Measurements from ENCODE around the gene RGS6.

The RGS6 gene

DNA sequence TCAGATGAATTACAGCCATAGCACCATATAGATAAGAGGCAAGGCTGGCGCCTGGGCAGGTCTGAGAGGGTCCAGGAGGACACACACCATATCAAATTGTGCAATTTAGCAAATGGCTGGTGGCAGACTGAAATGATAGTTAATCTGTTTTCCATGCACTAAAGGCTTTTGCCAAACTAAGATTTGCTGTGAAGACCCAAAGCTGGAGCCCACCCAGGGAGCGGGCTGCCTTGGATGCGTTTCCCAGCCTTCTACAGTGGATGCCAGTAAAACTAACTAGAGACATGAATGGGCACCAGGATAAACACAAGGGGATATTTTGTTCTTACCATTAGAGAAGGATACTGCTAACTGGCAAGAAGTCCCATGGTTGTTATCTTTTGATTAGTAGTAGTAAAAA is 486.6 kb downstream of the RGS6 start:
- no peak for DNase-seq

DNA sequence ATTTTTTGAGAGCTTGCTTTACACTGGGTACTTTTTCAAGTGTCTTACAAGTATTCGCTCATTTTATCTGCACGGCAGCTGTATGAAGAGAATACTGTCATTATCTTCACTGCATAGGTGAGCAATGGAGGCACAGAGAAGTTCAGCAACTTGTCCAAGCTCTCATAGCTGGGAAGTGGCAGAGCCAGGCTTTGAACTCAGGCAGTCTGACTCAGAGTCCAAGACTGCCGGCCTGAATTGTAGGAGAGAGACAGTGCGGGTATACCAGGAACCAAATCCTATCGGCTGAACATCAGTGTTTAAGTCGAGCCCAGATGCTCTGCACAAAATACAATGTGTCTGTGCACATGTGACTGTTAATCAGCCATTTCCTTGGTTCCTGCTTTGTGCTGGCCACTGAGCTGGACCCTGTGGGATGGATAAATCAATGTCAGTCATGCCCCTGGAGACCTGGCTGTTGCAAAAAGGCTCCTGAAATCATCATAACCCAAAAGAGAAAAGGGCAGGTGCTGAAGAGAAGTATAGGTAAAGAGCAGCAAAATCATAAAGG is 487.1 kb downstream of the RGS6 start:
- DNase-seq = no peak

DNA sequence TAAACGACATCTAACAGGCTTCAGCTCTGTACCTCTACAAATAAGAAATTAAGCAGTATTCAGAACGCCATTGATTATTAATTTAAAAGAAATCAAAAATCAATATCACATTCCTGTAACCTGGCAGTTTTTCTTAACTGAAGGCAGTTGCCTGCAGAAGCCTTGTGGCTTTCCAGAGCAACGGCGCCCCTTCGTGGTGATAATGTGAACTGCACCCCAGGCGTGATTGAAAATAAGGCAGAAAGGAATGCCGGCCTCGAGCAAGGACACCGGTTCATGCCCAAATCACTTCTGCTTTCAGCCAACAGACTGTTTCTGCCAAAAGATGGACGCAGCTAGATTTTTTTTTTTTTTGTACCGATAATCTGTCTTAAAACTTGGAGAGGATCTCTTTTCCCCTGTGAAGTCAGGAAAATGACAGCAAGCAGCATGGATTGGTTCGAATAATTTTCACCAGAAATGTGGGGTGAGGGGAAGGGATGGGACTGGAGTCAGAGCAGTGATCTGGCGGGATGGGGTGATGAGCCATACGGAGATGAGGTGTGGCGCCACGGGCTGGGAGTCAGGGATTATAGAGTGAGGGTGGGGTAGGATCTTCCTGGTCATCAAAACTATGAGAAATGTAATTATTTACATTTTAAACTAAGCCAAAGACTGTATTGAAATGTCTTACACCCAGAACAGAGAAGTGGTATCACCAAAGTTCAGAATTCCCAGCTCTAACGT is 488.7 kb downstream of the RGS6 start:
- peak; percentile 37 to 61 for DNase-seq

DNA sequence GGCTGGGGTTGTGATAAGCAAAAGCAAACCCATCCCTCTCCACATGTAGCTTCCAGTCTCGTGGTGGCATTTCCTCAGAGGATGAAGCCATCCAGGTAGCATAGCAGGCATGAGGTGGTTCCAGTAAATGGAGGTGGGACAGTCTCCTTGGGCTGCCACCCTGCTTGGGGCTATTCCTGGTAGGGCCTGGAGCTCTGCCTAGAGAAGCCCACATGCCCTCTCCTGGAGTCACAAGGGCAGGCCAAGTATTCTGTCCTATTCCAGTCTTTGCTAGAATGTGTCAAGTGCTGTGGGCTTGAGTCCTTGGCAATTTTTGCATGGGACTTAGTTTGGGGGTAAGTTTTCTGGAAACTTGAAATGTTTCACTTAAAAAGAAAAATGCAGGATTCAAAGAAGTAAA is 491.7 kb downstream of the RGS6 start:
- DNase-seq = no peak

DNA sequence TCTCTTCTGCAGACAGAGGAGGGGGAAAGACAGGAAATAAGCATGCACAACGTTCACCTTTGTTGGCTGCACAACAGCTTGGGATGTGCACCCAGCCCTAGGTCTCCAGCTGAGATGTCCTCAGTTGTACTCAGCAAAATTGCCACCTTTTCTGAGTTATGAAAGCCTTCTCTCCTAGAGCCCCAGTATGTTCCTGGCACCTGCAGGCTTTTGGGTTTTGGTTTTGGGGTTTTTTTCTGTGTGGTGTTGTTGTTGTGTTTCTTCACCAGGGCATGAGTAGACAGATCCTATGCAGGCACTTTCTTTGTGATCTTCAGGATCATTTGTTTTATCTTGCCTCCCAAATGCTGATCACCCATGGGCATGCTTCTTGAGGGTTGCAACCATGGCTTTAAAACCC is 498.2 kb downstream of the RGS6 start:
- DNase-seq = no peak

DNA sequence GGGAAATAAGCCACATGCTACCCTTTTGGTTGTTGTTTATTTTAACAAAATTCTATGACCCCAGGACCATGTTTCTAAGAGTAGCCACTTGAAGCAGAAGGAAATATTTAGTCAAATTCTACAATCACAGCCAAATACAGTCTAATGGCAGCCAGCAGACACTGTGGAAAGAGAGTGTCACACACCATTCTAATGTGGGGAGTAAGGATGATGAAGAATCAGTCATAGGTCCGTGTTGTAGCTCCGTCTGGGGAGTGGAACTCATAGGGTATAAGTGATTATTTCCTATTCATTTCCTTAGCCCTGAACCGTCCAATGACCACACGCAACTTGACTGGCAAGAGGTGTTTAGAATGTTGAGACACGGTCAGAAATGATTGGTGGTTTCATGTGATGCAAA is 500.5 kb downstream of the RGS6 start:
- no peak for DNase-seq

DNA sequence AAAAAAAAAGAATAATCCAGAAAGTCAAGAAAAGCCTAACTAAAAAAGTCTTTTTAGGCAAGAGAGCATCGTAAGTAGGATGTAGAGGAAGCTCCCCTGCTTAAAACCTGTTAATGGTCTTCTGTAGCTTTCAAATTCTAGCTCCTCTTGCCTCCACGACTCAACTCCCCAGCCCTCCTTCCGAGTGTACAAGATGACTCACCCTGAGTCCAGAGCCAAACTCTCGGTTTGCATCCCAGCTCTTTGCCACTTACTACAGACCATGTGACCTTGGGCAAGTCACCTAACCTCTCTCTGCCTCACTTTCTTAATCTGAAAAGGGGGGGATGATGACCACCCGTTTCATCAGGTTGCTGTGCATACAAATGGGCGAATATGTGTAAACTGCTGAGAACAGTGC is 501.3 kb downstream of the RGS6 start:
- DNase-seq = no peak

DNA sequence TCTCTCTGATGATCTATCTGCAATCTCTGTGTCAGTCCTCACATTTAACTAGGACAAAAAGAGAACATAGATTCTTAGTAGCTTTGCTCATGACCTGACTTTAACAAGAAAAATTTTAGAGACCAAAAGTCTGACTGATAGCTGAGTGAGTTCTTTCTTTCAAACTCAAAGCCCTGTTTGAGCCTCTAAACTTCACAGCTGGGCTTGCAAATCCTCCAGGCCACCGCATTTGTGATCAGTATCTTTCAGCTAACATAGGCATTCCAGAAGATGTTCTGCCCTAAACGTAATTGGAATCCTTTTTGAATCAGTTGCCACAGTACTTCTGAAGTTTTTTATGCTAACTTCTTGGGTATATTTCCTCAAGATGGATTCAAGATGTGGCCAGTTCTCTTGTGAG is 502.6 kb downstream of the RGS6 start:
- no peak for DNase-seq

DNA sequence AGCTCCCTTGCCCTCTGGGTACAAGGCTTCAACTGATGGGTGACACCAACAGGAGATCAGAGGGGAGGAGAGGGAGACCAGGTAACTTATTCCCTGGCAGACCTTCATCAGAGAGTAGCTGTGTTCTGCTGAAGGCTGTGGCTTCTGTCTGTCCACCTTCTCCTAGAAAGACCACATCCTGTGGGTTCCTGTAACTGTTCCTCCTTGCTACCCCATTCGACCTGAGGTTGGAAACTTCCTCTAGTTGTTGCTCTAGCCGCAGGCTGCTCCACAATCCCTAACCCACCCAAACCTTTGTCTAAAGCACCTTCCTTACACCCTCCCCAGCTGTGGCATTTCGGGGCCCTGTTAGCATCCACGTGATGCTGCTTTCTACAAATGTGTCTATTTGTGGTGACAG is 507.5 kb downstream of the RGS6 start:
- DNase-seq = peak in 1 of 2 donors; percentile 1

DNA sequence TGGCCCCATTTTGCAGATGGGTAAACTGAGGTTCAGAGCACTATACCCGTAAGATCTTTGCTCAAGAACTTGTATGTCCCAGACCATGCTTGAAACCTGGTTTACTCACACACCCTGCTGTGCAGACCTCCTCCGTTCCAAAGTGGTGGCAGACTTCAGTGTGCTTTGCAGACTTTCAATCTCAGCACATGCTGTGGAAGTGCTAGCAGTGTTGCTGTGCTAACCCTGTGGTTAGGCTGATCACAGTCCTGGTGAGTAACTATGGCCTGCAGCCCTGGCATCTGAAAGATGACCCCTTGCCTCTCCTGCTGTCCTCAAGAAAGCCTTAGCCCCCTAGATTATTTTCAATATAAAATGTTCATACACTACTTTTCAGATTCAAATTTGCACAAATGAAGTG is 511.0 kb downstream of the RGS6 start:
- no peak for DNase-seq

DNA sequence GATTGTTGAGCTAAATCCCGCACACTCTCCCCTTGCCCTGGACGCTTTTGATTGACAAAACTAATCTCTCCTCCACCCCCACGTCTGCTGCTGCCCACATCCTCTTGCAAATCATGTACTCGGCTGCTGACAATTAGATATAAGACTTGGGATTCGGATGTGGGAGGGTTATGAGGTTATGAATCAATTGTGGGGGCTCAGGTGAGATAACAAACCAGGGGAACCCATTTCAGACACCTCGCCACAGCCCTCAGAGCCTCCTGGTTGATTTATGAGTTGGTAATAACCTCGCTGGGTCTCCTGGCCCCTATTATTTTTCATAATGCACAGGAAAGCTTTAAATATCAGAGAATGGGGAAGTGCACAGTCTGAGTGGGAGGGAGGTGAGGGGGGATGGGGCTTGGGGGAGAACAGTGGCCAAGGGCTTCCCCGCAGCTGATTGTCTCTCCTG is 511.8 kb downstream of the RGS6 start:
- peak in 1 of 2 donors; percentile 20 for DNase-seq

DNA sequence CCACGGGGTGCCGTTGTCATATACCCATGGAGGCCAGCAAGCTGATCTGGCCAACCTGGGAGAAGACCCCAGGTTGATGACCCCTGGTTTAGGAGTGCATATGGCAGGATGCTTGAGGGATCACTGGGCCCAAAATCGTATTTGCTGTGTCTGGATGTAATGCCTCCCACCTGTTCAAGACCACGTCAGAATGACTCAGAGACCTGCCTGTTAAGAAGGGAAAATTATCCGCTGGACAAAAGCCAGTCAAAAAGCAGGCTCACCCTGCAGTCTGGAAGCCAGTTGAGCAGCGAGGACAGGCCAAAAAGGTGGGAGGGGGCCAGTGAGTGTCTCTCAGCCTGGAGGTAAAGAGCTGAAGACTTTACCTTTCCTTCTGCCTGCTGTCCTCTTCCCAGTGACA is 512.5 kb downstream of the RGS6 start:
- no peak for DNase-seq

DNA sequence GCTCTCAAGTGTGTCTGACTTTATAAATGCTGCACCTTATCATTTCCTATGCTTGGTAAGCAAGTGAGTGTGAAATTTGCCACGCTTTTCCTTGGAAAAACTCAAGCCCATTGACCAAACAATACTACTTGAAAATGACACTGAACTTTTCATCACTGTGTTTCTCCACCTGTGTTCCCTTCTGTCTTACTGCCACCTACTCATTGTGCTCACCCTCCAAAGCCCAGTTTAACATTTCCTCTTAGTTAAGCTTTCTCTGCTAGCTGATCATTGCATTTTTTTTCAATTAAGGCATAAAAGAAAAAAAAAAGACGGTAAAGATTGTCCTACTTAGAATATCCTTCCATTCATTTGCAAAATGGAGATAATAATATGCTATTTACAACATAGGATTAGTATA is 516.0 kb downstream of the RGS6 start:
- DNase-seq = no peak

DNA sequence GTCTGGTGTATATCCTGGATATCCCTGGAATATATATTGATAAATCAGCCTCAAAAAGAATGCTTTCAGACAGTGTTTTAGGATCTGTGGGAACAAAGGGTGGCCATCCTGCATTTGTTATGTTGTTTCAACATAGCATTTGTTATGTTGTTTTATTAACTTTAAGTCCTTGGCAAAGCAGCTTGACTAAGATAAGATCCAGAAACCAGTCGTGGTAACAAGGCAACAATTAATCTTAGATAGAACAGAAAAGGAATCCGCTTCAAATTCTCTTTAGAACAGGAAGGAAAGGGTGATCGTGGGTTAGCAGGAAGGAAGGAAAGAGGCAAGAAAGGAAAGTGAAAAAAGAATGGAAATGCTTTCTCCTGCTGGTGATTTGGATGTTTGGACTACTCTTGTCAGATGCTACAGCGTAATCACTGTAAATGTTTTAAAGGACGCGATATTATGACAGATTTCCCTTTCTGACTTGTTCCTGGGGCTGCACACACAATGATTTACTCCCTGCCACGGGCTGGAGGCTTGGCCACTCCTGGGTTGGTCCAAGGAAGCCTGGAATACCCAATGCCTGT is 518.3 kb downstream of the RGS6 start:
- DNase-seq = no peak

DNA sequence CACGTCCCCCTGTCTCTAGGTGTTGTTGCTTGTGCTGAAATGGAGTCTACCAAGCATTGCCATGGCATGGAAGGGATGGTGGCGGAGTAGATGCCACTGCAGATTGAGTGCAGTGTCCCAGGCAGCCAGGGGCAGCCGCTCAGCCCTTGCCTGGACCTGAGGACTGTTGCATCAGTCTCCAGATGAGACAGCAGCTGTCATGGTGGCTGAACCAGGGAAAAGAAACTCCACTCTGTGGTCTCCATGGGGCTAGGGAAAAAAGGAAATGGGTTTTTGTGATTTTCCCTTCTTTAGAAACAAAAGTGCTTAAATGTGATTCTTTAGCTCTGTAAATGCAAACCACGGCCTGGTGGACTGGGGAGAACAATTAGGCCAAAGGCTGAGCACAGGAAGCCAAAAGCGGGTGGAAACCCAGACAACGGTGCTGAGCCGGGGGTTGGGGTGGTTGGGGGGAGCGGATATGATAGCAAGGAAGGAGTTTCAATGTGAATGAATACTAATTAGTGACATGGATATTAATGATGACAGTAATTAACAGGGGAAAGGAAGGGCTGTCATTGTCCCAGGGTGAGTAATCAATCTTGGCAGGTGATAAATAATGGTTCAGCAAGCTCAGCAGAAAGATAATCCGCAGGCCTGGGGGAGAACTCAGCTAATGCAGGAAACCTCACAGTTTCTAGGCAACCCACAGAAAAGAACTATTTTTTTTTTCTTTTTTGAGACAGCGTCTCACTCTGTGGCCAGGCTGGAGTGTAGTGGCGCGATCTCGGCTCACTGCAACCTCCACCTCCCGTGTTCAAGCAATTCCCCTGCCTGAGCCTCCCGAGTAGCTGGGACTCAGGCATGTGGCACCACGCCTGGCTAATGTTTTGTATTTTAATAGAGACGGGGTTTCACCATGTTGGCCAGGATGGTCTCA is 519.1 kb downstream of the RGS6 start:
- DNase-seq = peak; percentile 37 to 54

DNA sequence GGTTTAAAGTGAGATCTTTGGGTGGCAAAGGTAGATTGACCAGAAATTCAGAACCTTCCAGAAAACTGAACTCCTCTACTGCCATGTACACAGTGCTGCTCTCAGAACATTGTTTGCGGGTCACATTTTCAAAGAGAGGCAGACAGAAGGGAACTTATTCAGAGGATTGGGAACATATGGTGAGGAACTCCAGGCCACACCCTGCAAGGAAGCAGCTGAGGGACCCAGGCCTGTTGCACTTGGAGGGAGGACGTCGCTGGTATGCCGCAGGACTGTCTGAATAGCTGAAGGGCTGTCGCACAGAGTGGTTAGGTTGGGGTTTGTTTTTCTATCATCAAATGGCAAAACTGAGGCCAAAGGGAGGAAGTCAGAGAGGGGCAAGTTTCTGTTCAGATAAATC is 520.5 kb downstream of the RGS6 start:
- DNase-seq = no peak

DNA sequence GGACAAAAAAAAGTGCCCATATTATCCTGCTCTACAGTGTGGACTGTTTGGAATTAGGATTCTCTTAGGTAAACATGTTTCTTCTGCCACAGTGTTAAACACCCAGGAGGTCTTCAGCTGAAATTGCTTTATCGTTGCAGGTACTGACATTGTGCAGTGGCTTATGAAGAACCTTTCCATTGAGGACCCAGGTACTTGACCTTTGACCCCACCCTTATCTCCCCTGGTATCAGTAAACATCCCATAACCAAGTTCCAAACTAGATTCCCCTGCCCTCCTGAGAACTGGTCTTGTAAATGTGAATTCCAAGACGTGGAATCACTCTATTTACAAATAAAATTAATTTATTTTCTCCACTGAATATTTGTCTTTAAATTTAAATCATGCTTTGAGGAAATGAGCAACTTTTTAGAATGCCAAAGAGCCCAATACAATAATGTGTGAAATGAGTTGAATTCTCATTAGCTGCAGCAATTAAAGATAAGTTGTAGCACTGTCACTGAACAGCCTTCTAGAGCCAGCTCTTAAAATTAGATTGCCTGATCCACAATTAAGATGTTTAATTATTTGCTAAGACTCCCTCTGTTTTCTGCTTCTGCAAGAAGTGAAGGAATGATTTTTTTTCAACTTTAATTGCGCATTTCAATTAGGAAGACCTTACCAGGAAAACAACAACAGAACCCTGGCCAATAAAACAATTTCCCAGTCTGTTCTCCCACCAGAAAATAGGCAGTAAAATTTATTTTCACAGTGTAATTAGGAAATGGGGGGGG is 522.3 kb downstream of the RGS6 start:
- DNase-seq = no peak

DNA sequence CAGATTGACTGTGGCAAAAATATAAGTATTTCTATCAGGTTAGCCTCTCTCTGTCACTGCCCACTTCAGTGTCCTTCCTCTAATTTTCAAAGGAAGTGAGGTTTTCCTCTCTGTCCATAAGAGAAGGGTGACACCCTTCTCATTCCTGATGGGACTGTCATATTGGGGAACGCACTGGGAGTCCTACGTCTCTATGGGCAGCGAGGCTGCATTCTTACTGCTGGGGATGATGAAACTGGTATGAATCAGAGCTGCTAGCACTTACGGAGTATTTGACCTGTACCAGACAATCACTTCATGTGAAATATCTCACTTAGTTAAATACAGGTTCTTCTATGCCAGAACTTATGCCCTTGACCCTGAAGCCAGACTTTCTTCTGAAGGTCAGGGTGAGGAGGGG is 525.4 kb downstream of the RGS6 start:
- no peak for DNase-seq

DNA sequence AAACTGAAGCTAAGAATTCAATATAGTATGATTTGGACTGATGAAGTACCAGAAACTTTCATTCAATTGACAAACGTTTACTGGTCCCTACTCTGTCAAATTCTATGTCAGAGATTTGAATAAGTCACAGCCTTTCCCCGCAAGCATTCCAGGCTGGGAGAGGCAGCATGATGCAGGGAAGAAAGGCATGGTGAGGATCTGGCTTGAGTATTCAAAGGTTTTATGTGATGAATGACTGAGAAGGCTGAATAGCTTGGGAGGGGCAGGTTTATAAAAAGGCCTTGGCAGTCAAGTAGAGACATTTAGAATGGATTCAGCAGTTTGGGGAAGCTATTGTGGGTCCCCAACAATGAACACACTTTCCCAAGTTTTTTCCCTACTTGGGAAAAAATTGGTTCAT is 529.8 kb downstream of the RGS6 start:
- DNase-seq = no peak

DNA sequence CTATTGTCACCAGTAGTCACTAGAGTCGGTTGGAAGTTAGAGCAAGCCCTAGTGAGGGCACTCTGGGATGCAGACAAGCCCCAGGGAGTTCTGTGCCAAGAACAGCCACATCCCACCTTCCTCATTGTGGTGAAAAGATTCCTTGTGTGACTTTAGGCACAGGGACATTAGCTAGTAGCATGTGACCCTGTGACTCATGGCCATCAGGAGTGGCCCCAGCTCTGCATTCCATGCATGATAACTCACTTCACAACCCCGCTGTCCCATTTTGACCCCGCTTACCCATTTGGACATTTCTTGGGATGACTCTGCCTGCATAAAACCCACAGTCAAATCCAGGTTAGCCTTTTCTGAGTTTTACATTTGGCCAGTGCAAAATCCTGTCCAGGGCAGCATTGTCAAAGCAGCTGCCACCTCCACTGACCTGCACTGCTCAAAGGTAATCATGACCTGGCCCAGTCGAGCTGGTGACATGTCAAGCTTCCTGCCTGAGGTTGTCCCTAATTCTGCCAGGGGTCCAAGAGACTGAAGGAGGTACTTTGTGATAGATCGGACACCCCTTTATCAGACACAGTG is 531.1 kb downstream of the RGS6 start:
- no peak for DNase-seq

DNA sequence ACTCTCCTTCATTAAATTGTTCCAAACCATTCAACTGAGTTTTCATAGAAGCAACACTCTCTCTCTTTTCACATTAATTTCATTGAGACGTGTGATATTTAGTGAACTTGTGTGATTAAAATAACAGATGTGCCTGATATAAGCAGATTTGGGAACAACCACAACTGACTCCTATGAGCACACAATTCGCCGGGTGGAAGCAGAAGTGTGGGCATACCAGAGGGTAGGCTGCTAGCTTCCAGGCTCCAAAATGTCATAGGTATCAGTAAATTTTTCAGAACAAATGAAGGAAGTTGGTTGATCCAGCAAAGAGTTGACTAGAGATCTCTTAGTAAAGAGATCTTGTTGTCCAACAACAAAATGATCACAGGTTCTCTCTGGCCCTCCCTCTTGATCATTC is 532.0 kb downstream of the RGS6 start:
- no peak for DNase-seq

DNA sequence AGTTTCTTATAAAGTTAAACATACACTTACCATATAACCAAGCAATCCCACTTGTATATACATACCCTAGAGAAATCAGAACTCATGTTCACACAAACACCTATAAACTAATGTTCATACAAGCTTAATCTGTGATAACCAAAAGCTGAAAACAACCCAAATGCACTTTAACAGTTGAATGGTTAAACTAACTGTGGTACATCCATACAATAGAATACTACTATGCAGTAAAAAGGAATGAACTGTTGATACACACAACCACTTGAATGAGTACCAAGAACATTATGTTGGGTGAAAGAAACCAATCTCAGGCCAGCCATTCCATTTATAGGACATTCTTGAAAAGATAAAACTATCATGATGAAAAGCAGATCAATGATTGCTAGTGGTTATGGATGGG is 534.1 kb downstream of the RGS6 start:
- DNase-seq = no peak

Measured in CD4-positive, alpha-beta T cell treated with Interleukin-1 beta for 1 hour (primary cell).